HG03064 (cell line): Measurements from ENCODE around the gene ADAMTS14.
"Not testable (repeated sequence)": the region's sequence is repeated elsewhere in the genome, so short reads cannot be mapped to it uniquely, and the experiment has no call there.

ENCODE experiments used
- ATAC-seq: cut with Tn5 transposase; IDR thresholded peaks from one replicate; pipeline ENCODE4 v1.9.1; 2021; ENCODE audit warnings: low read depth; ENCODE audit not compliant: unreplicated experiment

ADAMTS14 gene

DNA sequence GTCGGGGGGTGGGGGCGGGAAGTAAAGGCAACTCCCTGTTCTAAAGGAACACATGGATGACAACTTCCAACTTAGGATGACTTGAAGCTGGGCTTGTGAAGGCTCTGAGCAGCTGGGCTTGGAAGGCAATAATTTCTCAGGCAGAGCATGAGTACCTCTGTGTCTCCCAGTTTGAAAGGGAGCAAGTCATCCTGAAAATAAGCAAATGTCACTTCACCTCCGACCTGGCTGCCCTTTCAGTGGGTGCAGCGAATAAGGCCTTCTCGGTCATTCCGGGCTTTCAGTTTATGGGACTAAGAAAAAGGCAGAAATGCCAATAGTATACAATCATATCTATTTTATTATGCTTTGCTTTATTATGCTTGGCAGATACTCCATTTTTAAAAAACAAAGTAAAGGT, 15.3 kb upstream of the ADAMTS14 start:
- no peak for ATAC-seq

DNA sequence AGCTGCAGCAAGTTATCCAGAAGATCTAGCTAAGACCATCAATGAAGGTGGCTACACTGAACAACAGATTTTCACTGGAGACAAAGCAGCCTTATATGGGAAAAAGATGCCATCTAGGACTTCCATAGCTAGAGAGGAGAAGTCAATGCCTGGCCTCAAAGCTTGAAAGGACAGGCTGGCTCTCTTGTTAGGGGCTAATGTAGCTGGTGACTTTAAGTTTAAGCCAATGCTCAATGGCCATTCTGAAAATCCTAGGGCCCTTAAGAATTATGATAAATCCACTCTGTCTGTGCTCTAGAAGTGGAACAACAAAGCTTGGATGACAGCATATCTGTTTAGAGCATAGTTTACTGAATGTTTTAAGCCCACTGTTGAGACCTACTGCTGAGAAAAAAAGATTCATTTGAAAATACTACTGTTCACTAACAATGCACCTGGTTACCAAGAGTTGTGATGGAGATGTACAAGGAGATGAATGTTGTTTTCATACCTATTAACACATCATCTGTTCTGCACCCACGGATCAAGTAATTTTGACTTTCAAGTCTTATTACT, 13.6 kb upstream of the ADAMTS14 start:
- ATAC-seq = no peak

DNA sequence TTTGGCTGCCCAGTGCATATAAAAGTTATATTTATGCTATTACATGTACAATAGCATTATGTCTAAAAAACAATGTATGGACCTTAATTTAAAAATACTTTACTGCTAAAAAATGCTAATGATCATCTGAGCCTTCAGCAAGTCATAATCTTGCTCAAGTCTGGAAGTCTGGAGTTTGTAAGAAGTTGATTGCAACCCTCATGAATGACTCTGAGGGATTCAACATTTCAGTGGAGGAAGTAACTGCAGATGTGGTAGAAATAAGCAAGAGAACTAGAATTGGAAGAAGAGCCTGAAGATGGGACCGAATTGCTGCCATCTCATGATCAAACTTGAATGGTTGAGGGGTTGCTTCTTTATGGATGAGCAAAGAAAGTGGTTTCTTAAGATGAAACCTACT, 13.0 kb upstream of the ADAMTS14 start:
- ATAC-seq = no peak

DNA sequence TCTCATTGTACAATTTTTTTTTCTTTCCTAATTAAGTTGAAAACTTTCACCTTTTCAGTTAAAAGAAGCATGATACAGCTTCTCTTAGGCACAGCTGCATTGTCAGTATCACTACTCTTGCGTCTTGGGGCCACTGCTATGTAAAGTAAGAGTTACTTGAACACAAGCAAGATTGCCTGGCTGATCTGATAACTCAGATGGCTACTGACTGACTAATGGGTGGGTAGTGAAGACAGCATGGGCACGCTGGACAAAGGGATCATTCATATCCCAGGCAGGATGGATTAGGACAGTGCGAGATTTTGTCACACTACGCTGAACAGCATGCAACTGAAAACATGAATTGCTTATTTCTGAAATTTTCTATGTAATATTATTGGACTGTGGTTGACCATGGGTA, 11.6 kb upstream of the ADAMTS14 start:
- ATAC-seq = no peak

DNA sequence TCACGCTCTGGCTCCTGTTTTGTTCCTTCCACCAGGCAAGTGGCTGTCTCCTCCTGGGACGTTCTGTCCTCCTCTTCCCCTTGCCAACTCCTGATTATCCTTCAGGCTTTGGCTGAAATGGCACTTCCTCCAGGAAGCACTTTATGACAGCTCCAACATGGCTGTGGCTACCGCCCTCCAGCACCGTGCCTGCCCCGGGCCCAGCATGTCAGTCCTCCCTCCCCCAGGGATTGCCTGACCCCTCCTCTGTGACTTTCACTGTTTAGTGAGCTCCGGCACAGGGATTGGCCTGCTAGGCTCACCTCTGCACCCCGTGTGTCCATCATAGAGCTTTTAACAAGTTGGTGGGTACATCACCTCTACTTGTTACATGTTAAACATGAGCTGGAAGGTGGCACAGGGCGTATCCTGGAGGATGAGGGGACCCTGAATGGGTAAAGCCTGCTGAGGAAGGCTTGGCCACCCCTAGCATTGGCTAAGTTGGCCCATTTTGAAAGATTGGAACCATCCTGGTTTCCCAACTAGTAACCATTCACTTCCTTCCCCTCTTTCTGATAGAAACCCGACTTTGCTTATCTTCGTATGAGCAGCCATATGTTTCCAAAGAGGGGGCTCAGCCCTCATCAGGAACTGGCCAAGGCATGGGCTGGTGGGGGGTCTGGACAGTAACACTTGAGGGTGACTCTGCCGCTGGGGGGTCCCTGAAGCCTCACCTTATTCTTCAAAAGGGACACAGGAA, 10.5 kb upstream of the ADAMTS14 start:
- no peak for ATAC-seq

DNA sequence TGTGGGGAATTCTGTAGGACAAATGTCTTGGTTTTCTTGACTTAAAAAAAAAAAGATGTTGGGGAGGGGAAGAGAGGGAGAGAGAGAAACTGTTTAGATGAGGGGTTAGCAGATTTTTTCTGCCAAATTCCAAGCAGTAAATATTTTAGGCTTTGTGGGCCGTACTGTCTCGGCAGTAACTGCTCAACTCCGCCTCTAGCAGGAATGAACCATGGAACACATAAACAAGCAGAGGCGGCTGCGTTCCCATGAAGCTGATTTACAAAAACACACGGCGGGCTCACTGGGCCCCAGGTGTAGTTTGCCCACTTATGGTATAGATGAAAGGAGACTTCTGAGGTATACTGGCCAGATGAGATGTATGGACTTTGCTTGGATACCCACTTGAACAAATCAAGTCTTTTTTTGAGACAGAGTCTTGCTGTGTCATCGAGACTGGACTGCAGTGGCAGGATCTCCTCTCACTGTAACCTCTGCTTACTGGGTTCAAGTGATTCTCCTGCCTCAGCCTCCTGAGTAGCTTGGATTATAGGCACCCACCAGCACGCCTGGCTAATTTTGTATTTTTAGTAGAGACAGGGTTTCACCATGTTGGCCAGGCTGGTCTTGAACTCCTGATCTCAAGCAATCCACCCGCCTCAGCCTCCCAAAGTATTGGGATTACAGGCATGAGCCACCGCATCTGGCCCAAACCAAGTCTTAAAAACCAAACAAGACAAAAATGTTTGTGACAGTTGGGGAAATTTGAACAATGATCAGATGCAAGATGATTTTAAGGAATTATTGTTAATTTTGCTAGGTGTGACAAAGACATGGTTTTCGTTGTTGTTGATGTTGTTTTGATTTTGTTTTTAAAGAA, 9.7 kb upstream of the ADAMTS14 start:
- no peak for ATAC-seq

GRCh38 chr10:70663458-70664409, 8.6 kb upstream of the ADAMTS14 start:
- ATAC-seq = not testable (repeated sequence)

GRCh38 chr10:70664702-70665195, 7.6 kb upstream of the ADAMTS14 start:
- no peak for ATAC-seq

- no peak for ATAC-seq
Measured at GRCh38 chr10:70666960-70667798, 5.1 kb upstream of the ADAMTS14 start.

GRCh38 chr10:70667818-70668217, 4.5 kb upstream of the ADAMTS14 start:
- ATAC-seq = not testable (repeated sequence)

GRCh38 chr10:70668454-70668970, 3.8 kb upstream of the ADAMTS14 start:
- no peak for ATAC-seq

DNA sequence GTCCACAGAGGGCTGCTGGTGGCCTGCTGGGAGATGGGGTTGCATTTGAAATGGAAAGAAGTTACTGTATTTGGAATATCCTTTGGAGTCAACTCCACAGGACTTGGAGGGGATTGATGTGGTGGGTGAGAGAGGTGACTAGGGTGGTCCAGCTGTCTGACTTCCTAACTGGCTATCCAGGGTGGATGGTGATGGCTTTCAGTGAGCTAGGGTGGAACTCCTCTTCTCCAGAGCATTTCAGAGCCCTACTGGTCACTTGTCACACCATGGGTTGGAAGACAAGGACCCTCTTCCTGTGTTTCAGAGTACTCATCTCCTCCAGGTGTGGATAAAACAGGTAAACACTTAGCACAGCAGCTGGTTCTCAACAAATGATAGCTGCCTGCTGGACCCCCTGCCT, 3.3 kb upstream of the ADAMTS14 start:
- no peak for ATAC-seq

DNA sequence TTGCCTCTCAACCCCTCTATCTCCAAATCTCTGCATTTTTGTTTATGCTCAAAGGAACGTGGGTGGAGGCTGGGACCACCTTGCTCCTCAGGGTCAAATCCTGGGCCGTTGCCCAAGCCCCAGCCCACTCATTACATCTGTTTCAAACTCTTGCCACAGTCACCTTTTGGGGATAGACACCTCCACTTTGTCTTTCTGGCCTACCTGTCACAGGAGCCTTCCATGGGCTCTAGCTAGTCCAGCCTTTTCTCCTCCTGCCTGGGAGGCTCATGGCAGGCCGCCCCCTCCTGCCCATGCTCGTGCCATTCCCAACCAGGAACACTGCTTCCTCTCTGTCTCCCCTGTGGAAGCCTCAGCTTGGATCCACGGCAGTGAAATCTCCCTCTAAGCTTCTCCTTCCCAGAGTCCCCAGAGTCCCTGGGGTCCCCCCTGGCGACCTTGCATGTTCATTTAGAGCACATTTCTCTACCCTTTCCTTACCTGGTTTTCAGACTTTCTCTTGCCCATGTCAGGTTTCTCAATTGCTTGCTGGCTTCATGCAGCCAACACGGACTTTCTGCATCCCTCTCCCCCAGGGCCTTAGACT, 2.5 kb upstream of the ADAMTS14 start:
- no peak for ATAC-seq

DNA sequence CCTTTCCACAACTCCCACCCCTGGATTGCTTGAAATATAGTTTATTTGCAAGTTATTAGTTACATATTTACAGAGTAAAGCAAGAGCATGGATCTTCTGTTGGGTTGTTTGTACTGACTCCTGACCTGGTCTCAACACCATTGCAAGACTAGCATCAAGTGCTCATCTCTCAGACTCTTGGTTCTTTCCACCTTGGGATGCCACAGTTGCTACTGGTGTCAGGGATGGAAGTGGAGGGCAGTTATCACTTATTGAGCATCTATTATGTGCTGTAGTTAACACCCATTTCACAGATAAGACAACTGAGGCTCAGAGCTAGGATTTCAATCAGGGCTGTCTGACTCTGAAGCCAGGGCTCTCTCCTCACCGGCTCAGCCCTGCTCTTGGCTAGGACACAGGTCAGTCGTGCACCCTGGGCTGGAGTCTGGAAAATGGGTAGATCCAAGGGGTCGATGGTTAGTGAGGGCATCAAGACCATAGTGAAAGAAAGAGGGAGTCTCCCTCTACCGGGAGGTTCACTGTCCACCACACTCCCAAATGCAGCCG, 614 bp upstream of the ADAMTS14 start:
- ATAC-seq = no peak

DNA sequence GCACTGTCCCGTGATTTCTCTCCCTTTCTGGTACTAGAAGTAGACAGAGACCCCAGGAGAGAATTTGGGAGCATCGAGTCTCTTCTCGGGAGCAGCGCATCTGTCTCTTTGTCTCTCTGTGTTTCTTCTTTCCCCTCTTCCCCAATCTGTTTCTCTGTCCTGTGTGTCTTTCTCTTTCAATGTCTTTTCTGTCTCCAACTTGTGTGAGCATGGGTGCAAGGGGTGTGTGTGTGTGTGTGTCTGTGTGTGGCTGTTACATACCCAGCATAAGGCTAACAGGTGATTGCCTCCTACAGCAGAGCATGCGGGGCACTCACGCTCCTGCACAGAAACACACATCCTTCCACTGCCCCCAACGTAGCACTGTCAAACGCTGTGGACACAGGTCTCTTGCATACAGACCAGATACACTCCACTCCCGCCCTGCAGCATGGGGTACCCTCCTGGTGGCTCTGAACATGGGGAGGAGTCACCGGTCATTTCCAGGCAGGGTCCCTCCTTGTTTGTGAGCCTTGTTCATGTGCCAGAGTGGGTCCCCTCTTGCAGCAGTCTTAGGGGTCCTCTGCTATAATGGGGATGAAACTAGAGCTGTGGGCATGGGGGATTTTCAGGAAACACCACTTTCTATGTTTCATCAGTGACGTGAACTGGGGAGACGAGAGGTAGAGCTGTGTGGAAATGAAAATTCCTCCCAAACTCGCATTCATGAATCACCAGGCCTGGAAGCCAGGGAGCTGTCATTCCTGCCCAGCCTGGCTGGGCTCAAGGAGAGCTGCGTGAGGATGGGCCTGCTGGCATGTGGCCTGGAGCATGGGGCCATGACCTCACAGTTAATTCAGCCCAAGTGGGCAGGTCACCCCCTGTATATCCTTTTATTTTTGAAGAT, 980 bp downstream of the ADAMTS14 start:
- no peak for ATAC-seq

GRCh38 chr10:70673929-70674559, 1.7 kb downstream of the ADAMTS14 start:
- ATAC-seq = no peak
